HG03378 (cell line): ENCODE data around the gene ZFAND3.

Source experiments
- ATAC-seq: cut with Tn5 transposase; IDR thresholded peaks from one replicate; pipeline ENCODE4 v1.9.1; 2021; ENCODE audit warnings: mild to moderate bottlenecking, moderate library complexity; ENCODE audit not compliant: unreplicated experiment

ZFAND3 gene

DNA sequence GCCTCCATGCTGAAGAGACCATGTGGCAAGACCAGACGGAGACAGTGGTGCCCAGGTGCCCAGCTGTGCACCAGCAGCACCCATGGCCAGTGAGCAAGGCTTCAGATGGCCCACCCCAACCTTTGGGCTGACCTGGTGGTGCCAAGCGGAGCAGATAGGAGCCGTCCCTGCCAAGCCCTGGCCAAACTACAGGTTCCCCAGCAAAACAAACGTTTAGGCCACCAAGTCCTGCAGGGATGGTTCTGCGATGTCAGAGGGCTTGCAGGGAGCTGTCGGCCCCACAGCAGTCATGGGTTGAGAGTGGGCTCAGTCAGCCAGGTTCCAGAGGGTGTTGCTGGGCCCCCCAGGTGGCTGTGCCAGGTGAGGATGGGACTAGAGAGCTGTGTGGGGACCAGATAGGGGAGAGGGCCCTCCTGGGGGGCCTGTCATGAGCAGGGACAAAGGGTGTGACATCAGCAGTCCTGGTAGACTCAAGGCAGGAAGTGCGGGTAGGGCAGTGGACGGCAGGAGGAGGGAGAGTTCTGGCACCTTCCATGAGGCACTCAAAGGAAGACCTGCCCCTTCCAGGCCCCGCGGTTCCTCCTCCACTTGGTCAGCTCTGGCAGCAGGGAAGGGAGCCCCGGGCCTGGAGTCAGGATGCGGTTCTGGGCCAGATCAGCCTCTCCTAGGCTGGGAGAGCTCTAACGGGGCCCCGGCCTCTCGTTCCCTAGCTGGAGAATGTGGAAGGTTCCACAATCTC, 342.4 kb downstream of the ZFAND3 start:
- no peak for ATAC-seq

DNA sequence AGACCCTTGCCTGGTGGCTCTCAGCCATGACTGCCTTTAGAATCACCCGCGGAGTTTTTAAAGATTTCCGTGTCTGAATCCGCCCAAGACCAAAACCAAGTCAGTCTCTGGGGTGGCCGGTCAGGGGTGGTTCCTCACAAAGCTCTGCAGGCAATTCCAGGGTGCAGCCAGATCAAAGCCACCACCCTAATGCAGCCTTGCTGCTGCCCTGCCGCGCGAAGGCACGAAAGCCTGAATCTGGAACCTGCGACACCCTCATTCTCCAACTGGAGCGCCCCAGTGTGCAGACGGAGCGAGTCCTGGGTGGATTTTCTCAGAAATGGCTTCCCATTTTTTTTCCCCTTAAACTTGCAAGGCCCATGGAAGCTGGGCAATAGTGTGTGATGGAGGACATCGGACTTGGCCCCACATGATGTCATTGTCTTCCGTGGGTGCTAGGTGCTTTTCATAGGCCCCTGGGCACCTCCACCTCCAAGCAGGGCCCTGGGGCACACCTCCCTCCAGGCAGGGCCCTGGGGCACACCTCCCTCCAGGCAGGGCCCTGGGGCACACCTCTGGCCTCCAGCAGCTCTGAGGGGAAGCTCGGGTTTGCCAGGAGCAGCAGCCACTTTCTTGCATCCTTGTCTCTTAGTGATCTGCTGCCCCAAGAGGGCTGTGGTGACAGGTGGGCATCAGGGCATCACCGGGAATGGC, 343.1 kb downstream of the ZFAND3 start:
- ATAC-seq = no peak

DNA sequence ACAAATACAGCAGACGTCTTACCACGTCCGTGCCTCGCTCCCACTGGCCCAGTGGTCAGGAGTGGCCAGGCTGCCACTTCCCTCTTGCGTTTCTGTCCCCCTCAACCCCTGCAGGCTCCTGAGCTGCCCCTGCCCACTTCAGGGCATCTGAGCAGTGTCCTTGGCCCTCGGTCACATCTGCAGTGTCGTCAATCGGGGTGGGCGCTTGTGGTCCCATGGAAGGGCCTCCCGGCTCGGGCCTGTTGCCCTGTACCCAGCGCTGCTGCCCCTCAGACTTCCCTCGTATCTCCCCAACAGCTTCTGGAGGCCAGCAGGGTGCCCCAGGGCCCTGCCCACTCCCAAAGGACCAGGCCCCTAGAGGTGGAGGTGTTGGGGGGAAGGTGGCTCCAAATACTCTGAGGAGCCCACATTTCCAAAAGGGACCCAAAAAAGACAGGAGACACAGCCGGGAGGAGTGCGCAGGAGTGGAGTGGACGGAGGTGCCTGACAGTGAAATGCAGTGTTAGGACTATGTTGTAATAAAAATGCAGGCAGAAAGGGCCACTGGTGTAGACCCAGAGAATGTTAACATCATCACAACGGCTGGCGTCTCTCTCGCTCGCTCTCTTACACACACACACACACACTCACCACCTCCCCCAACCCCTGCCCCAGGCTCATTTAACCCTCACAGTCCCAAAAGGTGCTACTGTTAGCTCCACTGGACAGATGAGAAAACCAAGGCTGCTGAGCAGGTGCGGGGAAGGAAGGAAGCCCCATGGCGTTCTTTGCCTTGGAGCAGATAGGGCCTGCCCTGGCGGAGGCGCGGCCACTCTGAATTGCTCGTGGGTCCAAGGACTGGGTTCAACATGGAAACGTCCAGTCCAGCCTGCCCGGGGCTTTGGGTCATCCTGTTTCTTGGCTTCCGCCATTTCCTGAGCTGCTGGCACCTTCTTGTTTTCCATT, 343.9 kb downstream of the ZFAND3 start:
- no peak for ATAC-seq

DNA sequence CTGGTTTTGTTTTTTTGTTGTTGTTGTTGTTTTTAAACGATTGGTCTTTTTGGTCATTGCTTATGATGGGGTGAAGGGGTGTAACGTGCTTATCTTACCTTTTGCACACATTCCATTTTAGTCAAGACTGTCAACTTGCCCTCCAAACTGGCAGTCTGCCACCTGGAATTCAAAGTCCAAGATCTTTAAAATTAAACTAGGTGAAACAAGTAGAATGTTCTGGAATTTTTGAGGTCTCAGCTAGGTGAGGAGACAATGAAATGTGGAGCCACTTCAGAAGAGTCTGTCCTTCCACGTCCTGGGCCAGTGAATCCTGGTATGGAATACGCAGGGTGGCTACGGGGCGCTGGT, 344.6 kb downstream of the ZFAND3 start:
- ATAC-seq = no peak

- ATAC-seq = no peak
Measured at GRCh38 chr6:38164671-38165108, 345.2 kb downstream of the ZFAND3 start.

GRCh38 chr6:38166411-38167240, 347.1 kb downstream of the ZFAND3 start:
- no peak for ATAC-seq

DNA sequence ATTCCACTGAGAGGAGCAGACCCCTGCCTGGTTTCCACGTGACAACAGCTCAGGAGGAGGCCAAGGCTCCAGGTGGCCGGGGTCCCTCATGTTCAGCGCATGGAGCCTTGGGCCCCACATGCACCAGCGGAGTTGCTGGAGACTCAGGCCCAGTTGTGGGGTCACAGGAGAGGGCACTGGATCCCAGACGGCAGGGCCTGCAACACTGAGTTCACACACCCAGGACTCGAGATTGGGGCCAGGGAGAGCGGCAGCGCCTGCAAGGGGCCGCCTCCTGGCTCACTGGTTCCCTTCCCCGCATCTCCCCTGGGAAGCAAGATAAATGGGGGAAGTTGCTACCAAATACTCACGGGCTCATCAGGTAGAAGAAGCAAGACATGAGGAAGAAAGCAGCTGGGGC, 348.1 kb downstream of the ZFAND3 start:
- ATAC-seq = no peak

DNA sequence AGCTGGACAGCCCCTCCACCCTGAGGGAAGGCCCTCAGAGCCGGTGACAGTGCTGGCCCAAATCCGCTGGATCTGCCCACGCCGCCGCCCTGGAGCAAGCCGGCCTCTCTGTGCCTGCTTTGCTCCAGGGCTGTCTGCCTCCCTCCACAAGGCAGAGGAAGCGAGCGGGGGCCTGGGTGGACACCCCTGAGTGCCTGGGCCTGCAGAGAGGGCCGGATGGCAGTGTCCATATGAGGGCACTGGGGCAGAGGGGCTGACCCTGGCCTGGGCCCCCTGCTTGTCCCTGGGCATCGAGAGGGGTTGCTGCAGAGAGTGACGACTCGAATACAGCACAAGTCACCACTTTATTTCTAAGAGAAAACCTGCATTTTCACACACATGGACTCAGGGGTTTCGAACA, 348.6 kb downstream of the ZFAND3 start:
- no peak for ATAC-seq

DNA sequence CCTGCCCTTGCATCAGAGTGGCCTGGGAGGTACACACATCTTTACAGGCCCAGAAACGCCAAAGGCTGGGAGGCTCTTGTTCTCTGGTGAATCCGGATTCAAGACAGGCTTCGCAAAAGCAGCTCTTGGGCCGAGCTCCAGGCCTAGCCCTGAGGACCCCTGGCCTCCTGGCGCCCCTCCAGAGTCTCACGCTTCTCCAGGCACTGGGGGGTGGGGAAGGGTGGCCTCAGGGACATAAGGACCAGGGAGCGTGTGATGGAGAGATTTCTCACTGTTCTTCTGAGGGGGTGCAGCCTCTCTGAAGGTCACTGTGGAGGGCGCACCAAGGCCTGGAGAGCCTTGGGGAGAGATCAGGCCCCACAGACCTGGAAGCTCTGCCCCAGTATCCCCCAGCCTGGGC, 349.2 kb downstream of the ZFAND3 start:
- no peak for ATAC-seq

- no peak for ATAC-seq
Measured at GRCh38 chr6:38169221-38169976, 349.9 kb downstream of the ZFAND3 start.

- no peak for ATAC-seq
Measured at GRCh38 chr6:38169977-38170526, 350.5 kb downstream of the ZFAND3 start.

DNA sequence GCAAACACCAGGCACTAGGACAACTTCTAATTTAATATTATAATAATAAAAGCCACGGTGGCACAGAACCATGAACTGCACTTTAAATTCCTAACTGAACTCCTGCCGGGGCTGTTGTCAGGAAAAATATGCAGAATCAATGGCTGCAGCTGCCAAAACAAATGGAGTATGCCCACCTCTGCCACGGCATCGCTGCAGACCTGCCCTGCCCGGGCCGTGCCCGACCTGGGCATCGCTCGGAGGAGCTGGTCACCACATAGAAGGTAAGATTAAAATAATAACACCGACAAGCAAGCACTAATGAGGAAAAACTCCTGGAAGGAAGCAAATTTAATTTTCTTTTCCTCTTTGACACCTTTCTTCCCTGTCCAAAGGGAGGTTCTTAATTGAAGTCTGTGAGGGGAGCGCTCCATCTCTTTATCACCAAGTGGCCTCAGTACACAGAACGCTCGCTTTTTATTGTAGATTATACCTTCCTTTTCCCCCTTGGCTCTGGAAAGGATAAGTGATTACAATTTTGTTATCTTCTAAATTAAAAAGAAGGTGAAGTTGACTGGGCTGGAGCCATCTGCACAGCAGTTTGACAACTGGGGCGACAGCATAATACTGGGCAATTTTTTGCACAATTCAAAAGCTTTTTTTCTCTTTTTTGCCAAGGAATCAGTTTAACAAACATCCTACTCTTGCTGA, 351.3 kb downstream of the ZFAND3 start:
- no peak for ATAC-seq

DNA sequence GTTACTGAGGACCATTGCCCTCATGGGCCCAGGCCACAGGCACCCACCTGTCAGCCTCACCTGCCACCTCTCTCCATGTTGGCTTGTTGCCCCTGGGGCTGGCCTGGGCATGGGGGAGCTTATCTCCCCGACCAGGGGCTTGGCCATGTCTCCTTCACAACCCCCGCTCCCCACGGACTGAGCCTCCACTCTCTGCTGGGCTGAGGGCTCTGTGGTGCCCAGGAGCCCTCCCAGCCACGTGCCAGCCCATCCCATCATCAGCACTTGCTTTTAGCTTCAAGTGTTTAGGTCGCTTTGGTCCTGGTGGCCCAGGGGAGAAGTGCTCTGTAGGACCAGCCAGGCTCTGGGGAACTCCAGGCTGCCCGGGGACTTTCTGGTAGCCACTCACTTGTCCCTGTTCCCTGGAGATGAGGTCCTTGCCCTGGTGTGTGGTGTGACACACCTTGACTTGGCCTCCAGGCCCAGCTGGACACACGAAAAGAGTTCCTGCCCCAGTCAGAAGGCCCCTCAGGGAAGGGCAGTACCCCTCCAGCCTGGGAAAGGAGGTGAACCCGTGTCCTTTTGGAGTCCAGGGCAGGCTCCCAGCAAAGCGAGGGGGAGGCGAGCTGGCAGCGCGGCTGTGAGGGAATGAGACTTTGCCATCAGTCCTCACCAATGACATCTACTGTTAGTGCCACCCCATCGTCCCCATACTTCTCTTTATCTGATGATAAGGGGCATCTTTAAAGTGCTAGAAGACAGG, 352.6 kb downstream of the ZFAND3 start:
- ATAC-seq = no peak

DNA sequence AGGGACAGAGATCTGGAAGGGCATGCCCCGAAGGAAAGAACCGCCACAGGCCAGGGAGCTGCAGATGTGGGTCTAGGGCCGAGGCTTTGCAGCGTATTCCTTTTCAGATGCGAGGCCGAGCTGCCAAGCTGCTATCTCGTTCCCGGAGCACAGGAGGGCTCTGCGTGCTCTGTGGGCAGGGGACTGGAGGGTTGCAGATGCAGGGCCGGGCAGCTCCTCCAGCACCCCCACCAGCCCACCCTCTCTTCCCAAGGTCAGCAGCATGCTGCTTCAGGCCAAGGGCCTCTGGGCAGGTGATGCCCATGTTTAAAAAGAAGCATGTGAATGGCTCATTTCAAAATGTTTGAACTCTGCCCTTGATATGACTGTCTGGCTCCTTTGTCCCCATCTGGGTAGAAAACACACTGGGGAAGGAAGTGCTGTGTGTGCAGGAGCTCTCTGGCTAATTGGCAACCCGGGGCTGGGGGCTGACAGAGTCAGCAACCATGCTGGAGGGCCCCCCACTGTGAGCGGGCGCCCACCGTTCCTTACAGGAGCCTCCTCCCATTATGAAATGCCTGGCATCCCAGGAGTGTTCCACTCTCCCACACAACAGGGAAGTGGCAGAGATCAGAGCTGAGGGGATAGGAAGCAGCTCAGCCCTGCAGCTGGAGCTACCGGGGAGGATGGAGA, 353.3 kb downstream of the ZFAND3 start:
- ATAC-seq = no peak

GRCh38 chr6:38173909-38174308, 354.4 kb downstream of the ZFAND3 start:
- ATAC-seq = no peak

- ATAC-seq = no peak
Measured at GRCh38 chr6:38174315-38174714, 354.8 kb downstream of the ZFAND3 start.

DNA sequence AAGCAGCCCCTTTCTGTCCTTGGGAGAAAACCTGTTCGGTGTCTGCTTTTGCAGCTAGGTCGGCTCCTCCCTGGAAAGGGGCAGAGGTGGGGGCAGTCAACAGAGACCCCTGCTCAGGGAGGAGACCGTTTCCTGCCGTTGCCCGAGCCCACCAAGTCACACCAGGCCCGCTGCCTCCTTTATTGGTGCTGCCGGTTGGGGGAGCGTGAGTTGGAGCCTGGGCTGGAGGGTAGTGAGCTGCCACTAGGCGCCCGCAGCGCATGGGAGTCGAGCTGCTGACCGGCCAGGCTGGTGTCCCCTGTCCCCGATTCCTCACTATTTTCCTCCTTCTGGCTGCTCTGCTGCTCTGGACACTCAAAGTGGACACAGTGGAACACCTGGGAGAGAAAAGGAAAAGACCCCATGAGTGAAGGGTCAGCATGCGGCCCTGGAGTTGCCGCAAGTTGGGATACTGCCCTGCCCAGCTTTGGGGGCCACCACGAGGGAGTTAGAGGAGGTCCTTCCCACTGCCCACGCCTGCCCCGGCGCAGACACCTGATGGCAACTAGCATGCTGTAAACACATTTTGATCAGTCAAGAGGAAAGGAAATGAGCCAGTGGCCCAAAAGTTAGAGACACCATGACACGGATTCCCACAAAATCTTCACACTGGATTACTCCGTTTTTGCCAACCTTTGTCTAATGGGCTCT, 355.4 kb downstream of the ZFAND3 start:
- ATAC-seq = no peak
